Measurements from ENCODE around the gene TBL1X. TPM values are rescaled to one million over a fixed set of nuclear protein-coding genes. Genes with fewer than 3 reads are reported as not detected.
A peak's percentile ranks its signal among the peaks of the same experiment; 100 is the strongest.
"Not testable (repeated sequence)": the region's sequence is repeated elsewhere in the genome, so short reads cannot be mapped to it uniquely, and the experiment has no call there.

The TBL1X gene
- total and polyA plus RNA-seq, 7 experiments from 2014 or later, result 11.8 to 58.8 (median 28.9) TPM

GRCh38 chrX:9466736-9467135, 1.9 kb downstream of the TBL1X start:
- peaks cover 0 to 6% (median 0%) of the 10 kb centered on the region in 11 donors for H3K9me3 Mint-ChIP-seq
- intact Hi-C loops (cut with micrococcal nuclease), result loop anchor here (5.0 to 10.0 kb wide), 6 partner anchors 51 to 644 kb away; no protein-coding TSS in a partner anchor
- POLR2A ChIA-PET, result no interaction called here
- peaks cover 8 to 22% of the 10 kb centered on the region in 2 donors for H3K4me1 ChIP-seq (ENCODE audit: control insufficient read depth in 2 of 2, insufficient read depth in 2 of 2, low read length in 2 of 2)
- CTCF ChIA-PET, result no interaction called here
- peaks cover 0 to 4% (median 0%) of the 10 kb centered on the region in 3 experiments for H3K36me3 ChIP-seq (ENCODE audit: control insufficient read depth in 2 of 3, insufficient read depth in 3 of 3, low read length in 3 of 3)
- peak overlapping the region; percentile 38 for H3K4me3 ChIP-seq (ENCODE audit: low read length)
- H3K27me3 Mint-ChIP-seq, result peaks cover 0 to 3% (median 0%) of the 10 kb centered on the region in 5 donors
- peak overlapping the region; percentile 60 to 92 (median 87) for H3K4me3 Mint-ChIP-seq
- H3K27ac Mint-ChIP-seq, result peak overlapping the region; percentile 66 to 94 (median 81)
- peak overlapping the region; percentile 86 for H3K27ac ChIP-seq (ENCODE audit: low read depth, low read length)
- H3K27me3 ChIP-seq (ENCODE audit: control insufficient read depth in 2 of 2, insufficient read depth in 2 of 2, low read length in 2 of 2), result no peaks in the 10 kb centered on the region
- ATAC-seq (no peak), DNase-seq (peak in 4 of 9 donors; percentile 4 to 20 (median 11))
- H3K36me3 Mint-ChIP-seq, result peaks cover 0 to 16% (median 7%) of the 10 kb centered on the region in 5 donors
- H3K9me3 ChIP-seq (ENCODE audit: control insufficient read depth in 2 of 3, low read length in 3 of 3), result no peaks in the 10 kb centered on the region
- peaks cover 25 to 78% (median 50%) of the 10 kb centered on the region in 7 donors for H3K4me1 Mint-ChIP-seq

GRCh38 chrX:9467146-9467545, 2.3 kb downstream of the TBL1X start:
- Histone ChIP-seq H3K36me3 (ENCODE audit: control insufficient read depth in 2 of 3, insufficient read depth in 3 of 3, low read length in 3 of 3) (peaks cover 0 to 4% (median 0%) of the 10 kb centered on the region in 3 experiments), H3K4me1 (ENCODE audit: control insufficient read depth in 2 of 2, insufficient read depth in 2 of 2, low read length in 2 of 2) (peaks cover 7 to 19% of the 10 kb centered on the region in 2 donors), H3K9me3 (ENCODE audit: control insufficient read depth in 2 of 3, low read length in 3 of 3) (no peaks in the 10 kb centered on the region), H3K27me3 (ENCODE audit: control insufficient read depth in 2 of 2, insufficient read depth in 2 of 2, low read length in 2 of 2) (no peaks in the 10 kb centered on the region), H3K4me3 (ENCODE audit: low read length) (no peak overlapping the region), H3K27ac (ENCODE audit: low read depth, low read length) (peak overlapping the region; percentile 86)
- Mint-ChIP-seq H3K36me3 (peaks cover 0 to 16% (median 7%) of the 10 kb centered on the region in 5 donors), H3K9me3 (peaks cover 0 to 6% (median 0%) of the 10 kb centered on the region in 11 donors), H3K27ac (peak overlapping the region in 5 of 9 donors; percentile 75 to 93 (median 81)), H3K4me1 (peaks cover 26 to 76% (median 46%) of the 10 kb centered on the region in 7 donors), H3K4me3 (peak overlapping the region; percentile 60 to 92 (median 87)), H3K27me3 (peaks cover 0 to 3% (median 0%) of the 10 kb centered on the region in 5 donors)
- DNase-seq (no peak), ATAC-seq (no peak)
- intact Hi-C loops (cut with micrococcal nuclease), result loop anchor here (5.0 to 10.0 kb wide), 6 partner anchors 50 to 645 kb away; no protein-coding TSS in a partner anchor
- CTCF ChIA-PET, result no interaction called here
- POLR2A ChIA-PET, result no interaction called here

DNA sequence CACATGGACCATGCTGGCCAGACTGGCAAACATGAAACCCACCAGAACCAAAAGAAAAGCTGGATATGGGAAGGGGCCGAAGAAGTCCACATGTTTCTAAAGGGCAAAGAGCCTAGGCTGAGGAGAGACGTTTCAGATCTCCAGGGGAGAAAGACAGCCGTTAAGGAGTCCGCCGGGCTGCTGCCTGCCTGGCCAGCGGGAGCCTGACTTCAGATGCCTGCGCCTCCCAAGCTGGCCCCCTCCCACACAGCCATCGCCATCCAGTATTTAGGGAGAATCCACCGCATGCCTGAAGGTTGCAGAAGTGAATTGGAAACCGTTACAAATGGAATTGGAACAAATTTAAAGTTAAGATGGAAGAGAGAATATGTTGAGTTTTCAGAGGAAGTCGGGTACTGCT, 2.9 kb downstream of the TBL1X start:
- intact Hi-C loops (cut with micrococcal nuclease), result loop anchor here (5.0 to 10.0 kb wide), 6 partner anchors 50 to 645 kb away; no protein-coding TSS in a partner anchor
- Histone ChIP-seq H3K27ac (ENCODE audit: low read depth, low read length) (no peak overlapping the region), H3K4me1 (ENCODE audit: control insufficient read depth in 2 of 2, insufficient read depth in 2 of 2, low read length in 2 of 2) (peaks cover 1 to 13% of the 10 kb centered on the region in 2 donors), H3K36me3 (ENCODE audit: control insufficient read depth in 2 of 3, insufficient read depth in 3 of 3, low read length in 3 of 3) (peaks cover 0 to 4% (median 0%) of the 10 kb centered on the region in 3 experiments), H3K9me3 (ENCODE audit: control insufficient read depth in 2 of 3, low read length in 3 of 3) (no peaks in the 10 kb centered on the region), H3K27me3 (ENCODE audit: control insufficient read depth in 2 of 2, insufficient read depth in 2 of 2, low read length in 2 of 2) (no peaks in the 10 kb centered on the region), H3K4me3 (ENCODE audit: low read length) (no peak overlapping the region)
- H3K27ac Mint-ChIP-seq, result peak overlapping the region in 3 of 9 donors; percentile 55 to 72 (median 57)
- peaks cover 0 to 3% (median 0%) of the 10 kb centered on the region in 5 donors for H3K27me3 Mint-ChIP-seq
- POLR2A ChIA-PET, result no interaction called here
- peak overlapping the region; percentile 35 to 92 (median 82) for H3K4me3 Mint-ChIP-seq
- no peak for DNase-seq
- peaks cover 21 to 70% (median 40%) of the 10 kb centered on the region in 7 donors for H3K4me1 Mint-ChIP-seq
- peaks cover 0 to 16% (median 7%) of the 10 kb centered on the region in 5 donors for H3K36me3 Mint-ChIP-seq
- CTCF ChIA-PET, result interaction anchor here (0.7 kb wide), 1 partner anchor 507 kb away, joined by 3 read pairs; no protein-coding TSS in a partner anchor
- no peak for ATAC-seq
- peaks cover 0 to 6% (median 0%) of the 10 kb centered on the region in 11 donors for H3K9me3 Mint-ChIP-seq

DNA sequence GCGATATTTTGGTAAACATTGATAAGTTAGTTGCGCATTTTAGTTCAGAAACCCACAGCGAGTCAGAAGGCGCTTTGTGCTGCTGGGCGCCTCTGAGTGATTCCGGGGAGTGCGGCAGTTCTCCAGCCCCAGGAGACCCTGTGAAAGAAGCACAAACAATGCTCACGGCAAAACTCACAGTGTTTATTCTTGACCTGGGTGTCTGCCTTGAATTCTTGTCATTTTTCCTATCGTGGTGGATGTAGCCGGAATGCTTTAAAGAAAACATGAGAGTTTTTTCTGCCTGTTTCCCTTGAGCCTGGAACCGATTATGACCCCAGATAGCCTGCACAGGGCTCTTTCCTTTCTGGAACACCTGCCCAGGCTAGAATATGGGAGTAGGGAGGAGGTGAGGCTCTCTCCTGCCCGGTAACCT, 6.7 kb downstream of the TBL1X start:
- H3K9me3 Mint-ChIP-seq, result peaks cover 0 to 1% (median 0%) of the 10 kb centered on the region in 11 donors
- no peaks in the 10 kb centered on the region for H3K27me3 Mint-ChIP-seq
- intact Hi-C loops (cut with micrococcal nuclease), result no loop called here

DNA sequence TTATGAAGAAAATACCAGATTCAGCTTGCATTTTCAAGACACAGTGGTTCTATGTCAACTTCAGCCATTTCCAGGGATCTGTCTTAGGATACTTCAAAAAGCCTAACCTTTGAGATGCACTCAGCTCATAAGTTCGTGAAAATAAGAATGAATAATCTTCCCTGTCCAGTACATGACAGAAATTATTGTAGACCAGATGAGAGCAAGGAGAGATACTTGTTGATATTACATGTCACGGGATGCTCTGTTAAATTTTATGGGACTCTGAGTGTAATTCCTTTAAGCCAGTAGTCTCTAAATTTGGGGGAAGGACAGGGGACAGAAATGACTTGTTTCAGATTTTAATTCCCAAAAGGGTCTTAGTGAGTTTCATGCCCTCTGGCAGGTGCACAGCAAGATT, 8.8 kb downstream of the TBL1X start:
- Mint-ChIP-seq H3K9me3 (peaks cover 0 to 1% (median 0%) of the 10 kb centered on the region in 11 donors), H3K36me3 (peaks cover 0 to 25% (median 9%) of the 10 kb centered on the region in 5 donors), H3K4me3 (no peak overlapping the region), H3K27ac (no peak overlapping the region), H3K4me1 (peaks cover 16 to 74% (median 58%) of the 10 kb centered on the region in 7 donors), H3K27me3 (no peaks in the 10 kb centered on the region)
- ATAC-seq, result no peak
- H3K4me3 ChIP-seq (ENCODE audit: low read length), result no peak overlapping the region
- H3K27me3 ChIP-seq (ENCODE audit: control insufficient read depth in 2 of 2, insufficient read depth in 2 of 2, low read length in 2 of 2), result no peaks in the 10 kb centered on the region
- ChIA-PET CTCF (no interaction called here), POLR2A (no interaction called here)
- H3K9me3 ChIP-seq (ENCODE audit: control insufficient read depth in 2 of 3, low read length in 3 of 3), result no peaks in the 10 kb centered on the region
- no peak overlapping the region for H3K27ac ChIP-seq (ENCODE audit: low read depth, low read length)
- no peak for DNase-seq
- peaks cover 0 to 5% of the 10 kb centered on the region in 2 donors for H3K4me1 ChIP-seq (ENCODE audit: control insufficient read depth in 2 of 2, insufficient read depth in 2 of 2, low read length in 2 of 2)
- no peaks in the 10 kb centered on the region for H3K36me3 ChIP-seq (ENCODE audit: control insufficient read depth in 2 of 3, insufficient read depth in 3 of 3, low read length in 3 of 3)
- intact Hi-C loops (cut with micrococcal nuclease), result no loop called here

More for the DNA sequence above, 6.7 kb downstream of the TBL1X start:
- Mint-ChIP-seq H3K4me3 (peak overlapping the region in 1 of 10 donors; percentile 42), H3K4me1 (peaks cover 23 to 74% (median 53%) of the 10 kb centered on the region in 7 donors), H3K36me3 (peaks cover 0 to 27% (median 14%) of the 10 kb centered on the region in 5 donors), H3K27ac (peak overlapping the region in 1 of 9 donors; percentile 70)
- POLR2A ChIA-PET, result no interaction called here
- H3K36me3 ChIP-seq (ENCODE audit: control insufficient read depth in 2 of 3, insufficient read depth in 3 of 3, low read length in 3 of 3), result no peaks in the 10 kb centered on the region
- CTCF ChIA-PET, result interaction anchor here (0.6 kb wide), 1 partner anchor 659 kb away, joined by 3 read pairs; no protein-coding TSS in a partner anchor
- DNase-seq, result no peak
- no peaks in the 10 kb centered on the region for H3K9me3 ChIP-seq (ENCODE audit: control insufficient read depth in 2 of 3, low read length in 3 of 3)
- H3K4me3 ChIP-seq (ENCODE audit: low read length), result no peak overlapping the region
- ATAC-seq, result no peak
- H3K4me1 ChIP-seq (ENCODE audit: control insufficient read depth in 2 of 2, insufficient read depth in 2 of 2, low read length in 2 of 2), result peaks cover 0 to 11% of the 10 kb centered on the region in 2 donors
- H3K27ac ChIP-seq (ENCODE audit: low read depth, low read length), result no peak overlapping the region
- no peaks in the 10 kb centered on the region for H3K27me3 ChIP-seq (ENCODE audit: control insufficient read depth in 2 of 2, insufficient read depth in 2 of 2, low read length in 2 of 2)

DNA sequence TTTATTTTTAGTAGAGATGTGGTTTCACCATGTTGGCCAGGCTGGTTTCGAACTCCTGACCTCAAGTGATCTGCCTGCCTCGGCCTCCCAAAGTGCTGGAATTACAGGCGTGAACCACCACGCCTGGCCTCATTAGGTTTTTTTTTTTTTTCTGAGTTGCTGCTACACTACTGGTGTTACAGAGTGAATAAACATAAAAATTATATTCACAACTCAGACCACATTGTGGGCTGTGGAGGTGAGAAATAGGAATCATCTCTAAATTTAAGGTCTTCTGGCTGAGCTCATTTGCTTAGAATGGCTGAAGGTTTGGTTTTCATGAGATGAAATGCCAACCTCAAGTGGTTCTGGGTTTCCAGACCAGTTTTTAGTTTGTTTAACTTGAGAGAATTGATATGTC, 10.6 kb downstream of the TBL1X start:
- H3K27me3 Mint-ChIP-seq; intact Hi-C loops (cut with micrococcal nuclease); H3K4me3 ChIP-seq (ENCODE audit: low read length); POLR2A ChIA-PET; H3K9me3 ChIP-seq (ENCODE audit: control insufficient read depth in 2 of 3, low read length in 3 of 3); H3K27ac ChIP-seq (ENCODE audit: low read depth, low read length); H3K36me3 ChIP-seq (ENCODE audit: control insufficient read depth in 2 of 3, insufficient read depth in 3 of 3, low read length in 3 of 3); ATAC-seq; H3K4me1 ChIP-seq (ENCODE audit: control insufficient read depth in 2 of 2, insufficient read depth in 2 of 2, low read length in 2 of 2); H3K27me3 ChIP-seq (ENCODE audit: control insufficient read depth in 2 of 2, insufficient read depth in 2 of 2, low read length in 2 of 2); H3K27ac Mint-ChIP-seq; DNase-seq; H3K9me3 Mint-ChIP-seq: not testable (repeated sequence)
- CTCF ChIA-PET, result interaction anchor here (0.6 kb wide), 1 partner anchor 9 kb away, joined by 4 read pairs; no protein-coding TSS in a partner anchor
- peaks cover 14 to 76% (median 55%) of the 10 kb centered on the region in 7 donors for H3K4me1 Mint-ChIP-seq
- H3K4me3 Mint-ChIP-seq, result peak overlapping the region in 2 of 10 donors; percentile 1 to 12
- peaks cover 0 to 29% (median 13%) of the 10 kb centered on the region in 5 donors for H3K36me3 Mint-ChIP-seq
